ENCODE results near the gene GFI1B. TPM values are rescaled to one million over a fixed set of nuclear protein-coding genes. Genes with fewer than 3 reads are reported as not detected.

GFI1B gene
- total RNA-seq, 1 donor: under 0.01 TPM

GRCh38 chr9:133029994-133030316, 51.5 kb downstream of the GFI1B start:
- TF ChIP-seq, protein P1, sequence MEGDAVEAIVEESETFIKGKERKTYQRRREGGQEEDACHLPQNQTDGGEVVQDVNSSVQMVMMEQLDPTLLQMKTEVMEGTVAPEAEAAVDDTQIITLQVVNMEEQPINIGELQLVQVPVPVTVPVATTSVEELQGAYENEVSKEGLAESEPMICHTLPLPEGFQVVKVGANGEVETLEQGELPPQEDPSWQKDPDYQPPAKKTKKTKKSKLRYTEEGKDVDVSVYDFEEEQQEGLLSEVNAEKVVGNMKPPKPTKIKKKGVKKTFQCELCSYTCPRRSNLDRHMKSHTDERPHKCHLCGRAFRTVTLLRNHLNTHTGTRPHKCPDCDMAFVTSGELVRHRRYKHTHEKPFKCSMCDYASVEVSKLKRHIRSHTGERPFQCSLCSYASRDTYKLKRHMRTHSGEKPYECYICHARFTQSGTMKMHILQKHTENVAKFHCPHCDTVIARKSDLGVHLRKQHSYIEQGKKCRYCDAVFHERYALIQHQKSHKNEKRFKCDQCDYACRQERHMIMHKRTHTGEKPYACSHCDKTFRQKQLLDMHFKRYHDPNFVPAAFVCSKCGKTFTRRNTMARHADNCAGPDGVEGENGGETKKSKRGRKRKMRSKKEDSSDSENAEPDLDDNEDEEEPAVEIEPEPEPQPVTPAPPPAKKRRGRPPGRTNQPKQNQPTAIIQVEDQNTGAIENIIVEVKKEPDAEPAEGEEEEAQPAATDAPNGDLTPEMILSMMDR (IDR thresholded peaks at IDR 0.05; ENCODE audit: insufficient read depth, low read depth, low read length): no peak
- peak overlapping the region; percentile 98 for H3K4me3 ChIP-seq (ENCODE audit: low read depth, low read length)
- DNase-seq (ENCODE audit: low read depth): no peak

- TF ChIP-seq, protein P1 (IDR thresholded peaks at IDR 0.05; ENCODE audit: insufficient read depth, low read depth, low read length): peak; percentile 12
- H3K4me3 ChIP-seq (ENCODE audit: low read depth, low read length): peak within 1 kb of the TSS; percentile 98
- DNase-seq (ENCODE audit: low read depth): peak; percentile 99
Observed at GRCh38 chr9:133030317-133031129, 52.0 kb downstream of the GFI1B start, which contains the start of gene GTF3C5. Gene GTF3C5 (plus strand): TSS chr9:133030997. CDS start chr9:133031012, 15 bp downstream.

GRCh38 chr9:133031130-133031422, 52.6 kb downstream of the GFI1B start:
- TF ChIP-seq, protein P1 (IDR thresholded peaks at IDR 0.05; ENCODE audit: insufficient read depth, low read depth, low read length): no peak
- DNase-seq (ENCODE audit: low read depth): no peak

GRCh38 chr9:133031496-133031911, 53.0 kb downstream of the GFI1B start:
- DNase-seq (ENCODE audit: low read depth): no peak
- peak overlapping the region; percentile 98 for H3K4me3 ChIP-seq (ENCODE audit: low read depth, low read length)
- TF ChIP-seq, protein P1 (IDR thresholded peaks at IDR 0.05; ENCODE audit: insufficient read depth, low read depth, low read length): no peak

More at GRCh38 chr9:133031130-133031422, 52.6 kb downstream of the GFI1B start:
- peak overlapping the region; percentile 98 for H3K4me3 ChIP-seq (ENCODE audit: low read depth, low read length)

DNA sequence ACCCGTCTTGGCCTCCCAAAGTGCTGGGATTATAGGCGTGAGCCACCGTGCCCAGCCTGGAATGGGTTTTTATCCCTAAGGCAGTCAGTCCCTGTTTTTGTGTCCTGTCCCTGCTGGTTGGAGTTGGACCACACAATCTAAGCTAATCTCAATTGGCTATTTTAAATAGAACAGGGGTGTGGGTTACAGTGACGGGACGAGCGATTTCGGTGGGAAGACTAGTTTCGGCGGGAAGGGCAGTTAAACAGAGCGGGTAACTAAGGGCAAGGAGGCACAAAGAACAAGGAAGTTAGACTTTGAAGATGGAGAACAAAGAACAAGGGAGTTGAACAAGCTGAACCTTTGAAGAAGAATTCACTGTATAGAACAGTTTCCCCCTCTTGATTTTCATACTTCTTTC, 53.7 kb downstream of the GFI1B start:
- no peak for DNase-seq (ENCODE audit: low read depth)
- peak overlapping the region; percentile 9 for H3K4me3 ChIP-seq (ENCODE audit: low read depth, low read length)
- TF ChIP-seq, protein P1 (IDR thresholded peaks at IDR 0.05; ENCODE audit: insufficient read depth, low read depth, low read length): no peak

DNA sequence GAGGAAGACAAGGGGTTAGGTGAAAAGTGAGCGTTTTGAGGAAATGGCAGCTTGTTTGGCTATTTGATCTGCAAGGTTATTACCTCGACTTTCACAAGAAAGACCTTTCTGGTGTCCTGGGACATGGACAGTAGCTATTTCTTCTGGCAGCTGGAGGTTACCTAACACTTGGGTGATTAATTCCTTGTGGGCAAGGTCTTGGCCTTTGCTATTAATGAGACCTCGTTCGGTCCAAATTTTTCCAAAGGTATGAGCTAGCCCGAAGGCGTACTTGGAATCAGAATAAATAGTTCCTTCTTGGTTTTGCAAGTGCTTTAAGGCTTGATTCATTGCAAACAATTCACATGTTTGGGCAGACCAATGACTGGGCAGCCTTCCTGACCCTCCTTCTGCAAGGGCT, 57.2 kb downstream of the GFI1B start:
- H3K4me3 ChIP-seq (ENCODE audit: low read depth, low read length): no peak overlapping the region
- no peak for DNase-seq (ENCODE audit: low read depth)
- TF ChIP-seq, protein P1 (IDR thresholded peaks at IDR 0.05; ENCODE audit: insufficient read depth, low read depth, low read length): no peak

Data from fibroblast of villous mesenchyme (primary cell).